ENCODE measurements around the gene IL6R.
"Not testable (repeated sequence)": the region's sequence is repeated elsewhere in the genome, so short reads cannot be mapped to it uniquely, and the experiment has no call there.

IL6R gene

DNA sequence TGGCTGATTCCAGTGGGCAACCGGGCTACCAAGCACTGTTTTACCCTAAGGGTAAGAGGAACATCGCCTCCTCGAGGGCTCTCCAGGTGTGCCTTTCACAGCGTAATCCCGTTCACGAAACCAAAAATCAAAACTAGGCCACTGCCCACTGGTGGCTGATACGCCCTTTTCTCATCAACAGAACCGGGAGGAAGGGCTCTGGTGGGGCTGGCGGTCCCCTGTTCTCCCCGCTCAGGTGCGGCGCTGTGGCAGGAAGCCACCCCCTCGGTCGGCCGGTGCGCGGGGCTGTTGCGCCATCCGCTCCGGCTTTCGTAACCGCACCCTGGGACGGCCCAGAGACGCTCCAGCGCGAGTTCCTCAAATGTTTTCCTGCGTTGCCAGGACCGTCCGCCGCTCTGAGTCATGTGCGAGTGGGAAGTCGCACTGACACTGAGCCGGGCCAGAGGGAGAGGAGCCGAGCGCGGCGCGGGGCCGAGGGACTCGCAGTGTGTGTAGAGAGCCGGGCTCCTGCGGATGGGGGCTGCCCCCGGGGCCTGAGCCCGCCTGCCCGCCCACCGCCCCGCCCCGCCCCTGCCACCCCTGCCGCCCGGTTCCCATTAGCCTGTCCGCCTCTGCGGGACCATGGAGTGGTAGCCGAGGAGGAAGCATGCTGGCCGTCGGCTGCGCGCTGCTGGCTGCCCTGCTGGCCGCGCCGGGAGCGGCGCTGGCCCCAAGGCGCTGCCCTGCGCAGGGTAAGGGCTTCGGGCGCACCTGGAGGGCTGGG lies at the start of gene IL6R:
TSS of gene IL6R (plus strand) at position 360 of the 763 bp plus-strand sequence. CDS start at position 647, 287 bp downstream.
- no peak for DNase-seq

DNA sequence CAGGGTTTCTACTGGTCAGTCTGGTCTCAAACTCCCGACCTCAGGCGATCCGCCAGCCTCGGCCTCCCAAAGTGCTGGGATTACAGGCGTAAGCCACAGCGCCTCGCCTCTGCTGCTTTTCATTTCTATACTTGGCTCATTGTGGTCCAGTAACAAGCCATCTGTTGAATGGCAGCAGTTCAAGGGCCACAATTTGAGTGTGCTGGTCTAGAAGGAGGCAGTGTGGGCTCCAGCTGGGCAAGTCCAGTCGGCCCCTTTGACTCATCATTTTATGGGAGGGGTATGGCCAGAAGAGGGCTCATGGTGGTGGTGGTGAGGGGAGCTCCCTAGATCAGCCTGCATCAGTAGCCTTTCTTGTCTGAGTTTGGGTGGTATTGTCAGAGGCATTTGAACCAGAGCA lies 46.6 kb upstream of the IL6R start:
- DNase-seq = no peak

DNA sequence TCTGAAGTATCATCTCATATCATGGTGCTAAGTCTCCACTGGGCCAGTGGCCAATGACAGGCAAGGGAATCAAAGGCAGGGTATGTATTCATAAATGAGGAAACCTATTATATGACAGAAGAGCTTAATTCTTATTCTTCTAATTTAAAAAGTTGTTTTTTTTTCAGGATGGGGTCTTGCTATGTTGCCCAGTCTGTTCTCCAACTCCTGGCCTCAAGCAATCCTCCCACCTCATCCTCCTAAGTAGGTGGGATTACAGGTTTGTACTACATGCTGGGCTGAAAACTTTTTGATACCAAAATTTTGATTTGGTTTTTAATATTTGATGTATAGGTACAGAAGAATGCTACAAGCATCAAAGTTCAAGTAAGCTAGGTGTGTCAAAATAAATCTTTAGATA lies 44.9 kb upstream of the IL6R start:
- DNase-seq = no peak

DNA sequence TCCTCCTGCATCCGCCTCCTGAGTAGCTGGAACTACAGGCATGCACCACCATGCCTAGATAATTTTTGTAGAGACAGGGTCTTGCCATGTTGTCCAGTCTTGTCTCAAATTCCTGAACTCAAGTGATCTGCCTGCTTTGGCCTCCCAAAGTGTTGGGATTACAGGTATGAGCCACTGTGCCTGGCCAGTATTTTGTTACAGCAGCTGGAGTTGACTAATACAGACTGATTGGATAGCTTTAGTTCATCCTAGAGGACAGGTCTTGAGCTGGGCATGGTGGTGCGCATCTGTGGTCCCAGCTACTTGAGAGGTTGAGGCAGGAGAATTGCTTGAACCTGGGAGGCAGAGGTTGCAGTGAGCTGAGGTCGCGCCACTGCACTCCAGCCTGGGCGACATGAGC lies 44.3 kb upstream of the IL6R start:
- not testable (repeated sequence) for DNase-seq

DNA sequence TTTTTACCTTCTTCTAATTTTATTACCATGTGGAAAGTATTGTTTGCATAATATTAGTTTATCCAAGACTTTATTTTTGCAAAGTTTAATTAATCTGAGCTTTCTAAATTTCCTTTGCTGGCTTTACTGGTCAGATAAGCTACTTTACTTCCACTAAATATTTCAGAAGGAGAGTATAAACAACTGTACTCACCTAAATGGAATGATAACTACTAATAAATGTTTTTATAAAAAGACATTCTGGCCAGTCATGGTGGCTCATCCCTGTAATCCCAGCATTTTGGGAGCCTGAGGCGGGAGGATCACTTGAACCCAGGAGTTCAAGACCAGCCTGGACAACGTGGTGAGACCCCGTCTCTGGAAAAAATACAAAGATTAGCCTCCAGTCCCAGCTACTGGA lies 43.8 kb upstream of the IL6R start:
- no peak for DNase-seq

DNA sequence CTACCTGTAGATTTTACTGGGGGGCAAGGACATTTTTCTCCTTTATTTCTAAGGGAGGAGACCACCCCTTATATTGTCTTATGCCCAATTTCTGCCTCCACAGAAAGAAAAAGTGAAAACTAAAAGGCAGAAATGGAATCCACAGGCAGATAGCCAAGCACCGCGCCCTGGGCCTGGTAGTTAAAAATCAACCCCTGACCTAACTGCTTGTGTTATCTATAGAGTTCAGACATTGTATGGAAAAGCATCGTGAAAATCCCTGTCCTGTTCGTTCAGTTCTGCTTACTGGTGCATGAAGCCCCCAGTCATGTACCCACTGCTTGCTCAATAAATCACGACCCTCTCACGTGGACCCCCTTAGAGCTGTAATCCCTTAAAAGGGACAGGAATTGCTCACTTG lies 33.7 kb upstream of the IL6R start:
- no peak for DNase-seq

DNA sequence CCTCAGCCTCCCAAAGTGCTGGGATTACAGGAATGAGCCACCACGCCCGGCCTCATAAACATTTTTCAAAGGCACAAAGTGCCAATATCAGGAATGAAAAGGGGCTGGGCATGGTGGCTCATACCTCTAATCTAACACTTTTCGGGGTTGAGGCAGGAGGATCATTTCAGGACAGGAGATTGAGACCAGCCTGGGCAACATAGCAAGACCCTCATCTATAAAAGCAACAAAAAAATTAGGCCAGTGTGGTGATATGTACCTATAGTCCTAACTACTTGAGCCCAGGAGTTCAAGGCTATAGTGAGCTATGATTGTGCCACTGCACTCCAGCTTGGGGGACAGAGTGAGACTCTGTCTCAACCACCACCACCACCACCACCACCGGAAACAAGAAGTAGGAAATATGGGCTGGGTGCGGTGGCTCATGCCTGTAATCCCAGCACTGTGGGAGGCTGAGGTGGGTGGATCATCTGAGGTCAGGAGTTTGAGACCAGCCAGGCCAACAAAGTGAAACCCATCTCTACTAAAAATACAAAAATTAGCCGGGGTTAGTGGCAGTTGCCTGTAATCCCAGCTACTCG lies 31.3 kb upstream of the IL6R start:
- not testable (repeated sequence) for DNase-seq

DNA sequence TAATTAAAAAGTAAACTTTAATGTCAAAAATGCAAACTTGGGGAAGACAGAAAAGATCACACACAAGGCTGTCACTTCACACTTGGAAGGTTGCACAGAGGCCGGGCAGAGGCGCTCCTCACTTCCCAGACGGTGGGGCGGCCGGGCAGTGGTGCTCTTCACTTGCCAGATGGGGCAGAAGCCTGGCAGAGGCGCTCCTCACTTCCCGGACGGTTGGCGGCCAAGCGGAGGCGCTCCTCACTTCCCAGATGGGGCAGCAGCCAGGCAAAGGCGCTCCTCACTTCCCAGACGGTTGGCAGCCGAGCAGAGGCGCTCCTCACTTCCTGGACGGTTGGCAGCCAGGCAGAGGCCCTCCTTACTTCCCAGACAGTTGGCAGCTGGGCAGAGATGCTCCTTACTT lies 25.8 kb upstream of the IL6R start:
- no peak for DNase-seq

DNA sequence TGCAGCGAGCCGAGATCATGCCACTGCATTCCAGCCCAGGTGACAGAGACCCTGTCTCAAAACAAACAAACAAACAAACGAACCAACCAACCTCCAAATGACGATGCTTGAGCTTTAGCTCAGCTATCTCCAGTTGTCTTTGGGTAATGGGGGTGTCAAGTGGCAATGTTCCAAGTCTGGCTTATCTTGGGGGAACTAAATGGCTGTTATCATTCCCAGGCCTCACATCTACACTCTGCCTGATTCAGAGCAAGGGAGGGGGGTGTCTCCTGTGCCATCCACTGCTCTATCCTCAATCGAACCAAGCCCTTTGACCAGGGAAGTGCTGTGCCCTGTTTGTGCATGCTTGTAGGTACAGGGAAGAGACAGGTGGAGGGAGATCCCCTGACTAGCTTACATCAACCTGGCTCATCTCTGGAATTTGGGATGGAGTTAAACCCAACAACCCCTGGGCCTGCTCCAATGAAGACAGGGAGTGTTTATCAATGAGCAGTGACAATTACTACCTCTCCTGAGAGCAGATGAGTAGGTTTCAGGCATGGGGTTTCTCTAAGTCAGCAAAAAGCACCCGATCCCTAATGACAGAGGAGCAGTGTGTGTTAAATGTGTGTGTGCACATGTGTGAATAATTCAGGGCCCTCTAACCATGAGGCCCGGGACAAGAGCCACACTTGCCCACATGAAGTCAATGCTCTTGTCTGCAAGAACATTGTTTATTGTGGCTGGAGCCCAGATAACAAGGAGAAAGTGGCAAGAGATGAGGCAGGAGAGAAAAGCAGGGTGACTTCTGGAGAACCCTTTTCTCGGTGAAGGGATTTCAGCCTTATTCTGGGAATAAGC lies 20.3 kb upstream of the IL6R start:
- DNase-seq = no peak

DNA sequence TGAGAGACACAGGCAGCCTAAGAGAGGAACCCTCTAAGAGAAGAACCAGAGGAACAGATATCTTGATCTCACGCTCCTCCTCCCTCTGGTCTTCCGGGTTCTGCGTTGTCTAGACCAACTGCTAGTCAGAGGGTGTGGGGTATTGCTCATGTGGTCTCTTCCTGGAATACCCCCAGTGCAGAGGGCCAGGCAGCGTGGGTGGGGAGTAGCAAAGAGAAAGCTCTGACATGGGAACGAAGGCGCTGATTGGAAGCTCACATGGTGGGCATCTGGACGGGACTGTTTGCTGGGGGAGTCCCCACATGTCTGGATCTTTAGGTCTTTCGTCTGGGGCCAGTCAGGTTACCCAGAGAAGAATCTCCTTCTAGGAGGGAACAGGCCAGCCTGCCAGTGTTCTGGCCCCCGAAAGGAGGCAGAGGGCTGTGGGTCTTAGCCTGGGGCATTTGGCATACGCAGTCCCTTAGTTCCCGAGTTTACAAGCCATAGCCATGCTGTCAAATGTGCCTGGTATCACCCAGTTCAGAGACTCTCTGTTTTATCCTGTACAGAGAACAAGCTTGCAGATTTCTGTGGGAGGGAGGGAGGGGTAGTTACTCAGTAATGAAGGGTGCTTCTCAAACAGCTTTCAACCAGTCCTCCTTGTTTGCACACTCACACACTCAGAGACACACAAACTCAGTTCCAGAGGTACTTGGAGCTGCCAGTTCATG lies 18.3 kb upstream of the IL6R start:
- no peak for DNase-seq

DNA sequence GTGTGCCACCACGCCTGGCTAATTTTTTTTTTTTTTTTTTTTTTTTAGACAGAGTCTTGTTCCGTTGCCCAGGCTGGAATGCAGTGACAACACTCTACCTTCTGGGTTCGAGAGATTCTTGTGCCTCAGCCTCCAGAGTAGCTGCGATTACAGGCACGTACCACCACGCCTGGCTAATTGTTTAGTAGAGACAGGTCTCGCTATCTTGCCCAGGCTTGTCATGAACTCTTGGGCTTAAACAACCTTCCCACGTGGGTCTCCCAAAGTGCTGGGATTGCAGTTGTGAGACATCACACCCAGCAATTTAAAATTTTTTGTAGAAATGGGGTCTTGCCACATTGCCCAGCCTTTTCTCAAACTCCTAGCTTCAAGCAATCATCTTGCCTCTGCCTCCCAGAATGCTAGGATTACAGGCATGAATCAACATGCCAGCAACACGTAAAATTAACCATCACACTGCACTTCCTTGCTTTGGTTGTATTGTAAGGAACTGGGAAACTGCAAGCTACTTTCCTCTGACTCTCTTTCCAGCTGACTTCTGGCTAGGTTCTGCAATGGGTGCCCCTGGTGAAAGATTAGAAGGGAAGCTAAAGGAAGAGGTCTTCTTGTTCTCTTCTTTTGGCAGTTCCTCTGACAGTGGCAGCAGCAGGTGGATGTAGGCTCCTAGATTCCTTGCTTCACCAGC lies 13.9 kb upstream of the IL6R start:
- no peak for DNase-seq

DNA sequence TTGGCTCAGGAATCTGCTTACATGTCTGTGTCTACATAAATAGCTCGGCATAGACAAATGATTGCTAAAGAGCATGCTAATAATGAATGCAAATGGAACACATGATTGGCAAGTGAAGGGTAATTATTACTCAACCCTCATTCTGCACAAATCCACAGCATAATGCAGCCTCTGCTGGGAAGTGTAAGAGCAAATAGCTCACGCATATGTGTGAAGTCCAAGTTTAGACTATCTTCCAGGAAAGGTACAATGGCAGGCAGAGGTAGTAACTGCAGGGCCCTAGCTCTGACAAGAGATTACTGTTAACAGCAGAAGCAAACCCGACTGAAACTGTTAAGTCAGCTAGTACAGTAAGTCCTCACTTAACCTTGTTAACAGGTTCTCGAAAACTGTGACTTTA lies 7.0 kb upstream of the IL6R start:
- no peak for DNase-seq

DNA sequence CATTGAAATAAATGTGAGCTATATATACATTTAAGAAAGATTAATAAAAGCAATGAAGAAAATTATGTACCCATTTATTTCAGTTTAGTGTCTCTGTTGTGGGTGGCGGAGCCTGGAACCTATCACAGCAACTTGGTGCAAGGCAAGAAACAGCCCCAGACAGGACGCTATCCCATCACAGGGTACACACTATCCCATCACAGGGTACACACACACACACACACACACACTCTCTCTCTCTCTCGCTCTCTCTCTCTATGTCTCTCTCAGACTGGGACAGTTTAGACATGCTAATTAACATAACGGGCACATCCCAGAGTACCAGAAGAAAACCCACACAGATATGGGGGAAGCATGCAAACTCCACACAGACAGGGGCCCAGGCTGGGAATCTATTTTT lies 6.5 kb upstream of the IL6R start:
- no peak for DNase-seq

DNA sequence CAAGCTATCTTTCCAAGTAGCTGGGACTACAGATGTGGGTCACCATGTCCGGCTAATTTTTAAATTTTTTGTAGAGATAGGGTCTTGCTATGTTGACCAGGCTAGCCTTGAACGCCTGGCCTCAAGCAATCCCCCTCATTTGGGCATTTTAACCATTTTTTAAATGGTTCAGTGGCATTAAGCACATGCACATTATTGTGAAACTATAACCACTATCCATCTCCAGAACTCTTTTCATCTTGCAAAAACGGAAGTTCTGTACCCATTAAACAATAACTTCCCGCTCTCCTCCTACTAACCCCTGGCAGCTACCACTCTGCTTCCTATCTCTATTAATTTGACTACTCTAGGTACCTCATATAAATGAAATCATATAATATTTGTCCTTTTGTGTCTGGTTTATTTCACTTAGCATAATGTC lies 4.8 kb upstream of the IL6R start:
- no peak for DNase-seq

DNA sequence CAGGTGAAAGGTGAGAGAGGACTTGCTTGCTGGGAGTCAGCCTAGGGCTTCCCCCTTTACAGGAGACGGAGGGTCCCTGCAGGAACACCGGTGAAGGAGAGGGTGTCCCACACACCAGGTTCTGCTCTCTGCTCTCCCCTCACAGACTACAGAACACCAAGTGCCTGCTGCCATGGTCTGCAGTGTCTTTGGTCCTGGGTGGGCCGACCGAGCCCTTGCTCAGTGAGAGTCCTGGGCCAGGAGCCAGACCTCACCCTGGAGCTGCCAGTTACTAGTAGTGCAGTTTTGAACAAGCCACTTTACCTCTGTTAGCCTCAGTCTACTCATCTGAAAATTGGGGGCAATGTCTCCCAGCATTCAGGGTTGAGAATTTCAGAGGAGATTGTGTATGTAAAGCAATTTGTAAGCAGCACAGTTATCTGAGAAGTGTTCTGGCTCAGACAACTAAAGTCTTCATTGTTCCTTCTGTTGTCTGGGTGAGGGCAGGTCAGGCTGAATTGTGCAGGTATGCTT lies 2.7 kb upstream of the IL6R start:
- DNase-seq = no peak

DNA sequence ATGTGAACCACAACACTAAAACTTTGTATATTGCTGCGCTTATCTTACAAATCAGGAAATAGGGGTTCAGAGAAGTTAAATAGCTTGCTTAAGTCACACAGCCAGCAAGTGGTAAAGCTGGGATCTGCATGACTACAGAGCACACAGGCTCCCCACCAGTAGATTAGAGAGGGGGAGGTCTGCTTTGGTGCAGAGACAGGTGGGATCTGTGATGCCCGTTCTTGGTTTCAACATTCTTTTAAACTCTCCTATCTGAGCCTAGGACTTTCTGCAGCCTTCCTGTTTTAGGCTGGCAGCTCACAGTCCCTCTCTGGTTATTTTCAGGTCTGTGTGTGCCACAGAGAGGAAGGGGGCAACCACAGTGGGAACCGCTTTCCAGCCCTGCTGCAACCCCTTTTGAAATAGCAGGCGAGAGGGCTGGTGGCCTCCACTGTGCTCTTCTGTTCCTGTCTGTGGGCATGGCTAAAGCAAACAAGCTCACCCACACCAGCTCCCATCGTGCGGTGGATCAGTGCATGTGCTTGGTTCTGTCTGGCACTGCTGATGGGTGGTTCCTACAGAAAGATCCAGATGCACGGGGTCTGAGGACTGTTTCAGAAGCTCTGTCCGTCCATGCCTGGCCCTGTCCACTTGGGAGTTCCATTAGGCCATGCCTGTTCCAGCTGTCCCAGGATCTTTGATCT lies 1.7 kb upstream of the IL6R start:
- DNase-seq = no peak

DNA sequence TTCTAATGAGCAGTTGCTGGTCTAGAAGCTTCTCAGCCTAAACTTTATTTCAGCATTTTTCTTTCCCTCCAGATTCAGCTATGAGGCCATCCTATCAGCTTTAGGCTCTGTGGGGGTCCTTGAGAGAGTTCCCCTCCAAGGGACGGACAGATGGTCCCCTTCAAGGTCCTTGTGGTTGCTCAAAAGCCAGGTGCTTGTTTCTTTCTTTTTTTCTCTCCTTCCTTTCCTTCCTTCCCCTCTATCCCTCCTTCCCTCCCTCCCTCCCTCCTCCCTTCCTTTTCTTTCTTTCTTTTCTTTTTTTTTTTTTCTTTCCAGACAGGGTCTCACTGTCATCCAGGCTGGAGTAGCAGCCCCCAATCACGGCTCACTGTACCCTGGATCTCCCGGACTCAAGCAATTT lies 1.2 kb upstream of the IL6R start:
- no peak for DNase-seq

DNA sequence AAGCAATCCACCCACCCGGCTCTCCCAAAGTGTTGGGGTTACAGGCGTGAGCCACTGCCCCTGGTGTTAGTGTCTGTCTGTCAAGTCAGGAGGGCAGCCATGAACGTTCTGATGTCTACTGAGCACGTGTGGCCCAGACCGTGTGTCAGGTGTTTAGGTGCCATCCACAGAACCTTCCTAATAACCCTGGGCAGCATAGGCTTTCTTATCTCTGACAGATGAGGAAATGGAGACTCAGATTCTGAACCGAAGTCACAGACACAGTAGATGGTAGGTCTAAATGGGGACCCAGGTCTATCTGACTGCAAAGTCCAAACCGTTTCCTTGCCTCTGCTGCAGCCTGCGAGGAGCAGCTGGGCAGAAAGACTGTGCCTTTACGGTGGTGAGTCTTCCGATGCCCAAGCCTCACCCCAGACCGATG lies 622 bp upstream of the IL6R start:
- no peak for DNase-seq

DNA sequence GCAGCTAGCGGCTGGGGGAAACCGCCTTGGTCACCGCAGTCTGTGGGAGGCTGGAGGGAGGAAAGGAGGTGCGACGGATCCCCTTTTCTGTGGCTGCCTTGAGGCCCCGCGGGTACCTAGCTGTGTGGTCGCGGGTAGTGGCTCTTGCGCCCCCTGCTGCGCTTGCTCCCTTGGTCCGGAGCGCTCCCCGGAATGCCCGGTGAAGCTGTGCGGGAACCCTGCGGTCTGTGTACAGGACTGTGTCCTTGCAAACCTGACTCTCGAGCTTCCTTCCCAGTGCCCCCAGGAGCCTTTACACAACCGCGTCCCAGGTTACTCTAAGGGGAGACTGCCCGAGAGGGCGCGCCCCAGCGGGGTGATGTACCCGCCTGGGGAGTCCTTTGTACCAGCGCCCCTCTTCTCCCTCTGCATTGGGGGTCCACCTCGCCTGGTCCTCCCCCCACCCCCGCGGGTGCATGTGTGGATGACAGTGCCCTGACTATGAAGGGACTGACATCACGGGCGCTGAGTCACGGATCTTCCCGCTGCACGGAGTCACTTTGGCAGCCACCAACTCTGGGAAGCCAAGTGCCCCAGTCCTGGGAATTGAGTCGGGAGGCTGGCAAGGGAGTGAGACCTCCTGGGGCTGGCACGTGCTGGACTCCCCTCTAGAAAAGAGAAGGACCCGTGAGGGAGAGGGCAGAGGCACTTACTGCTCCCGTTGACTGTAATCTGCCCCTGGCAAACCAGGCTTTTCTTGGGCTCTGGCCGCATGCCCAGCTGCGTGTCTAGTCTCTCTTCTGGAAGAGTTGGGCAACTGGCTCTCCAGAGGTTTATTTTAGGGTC lies 816 bp downstream of the IL6R start:
- no peak for DNase-seq

DNA sequence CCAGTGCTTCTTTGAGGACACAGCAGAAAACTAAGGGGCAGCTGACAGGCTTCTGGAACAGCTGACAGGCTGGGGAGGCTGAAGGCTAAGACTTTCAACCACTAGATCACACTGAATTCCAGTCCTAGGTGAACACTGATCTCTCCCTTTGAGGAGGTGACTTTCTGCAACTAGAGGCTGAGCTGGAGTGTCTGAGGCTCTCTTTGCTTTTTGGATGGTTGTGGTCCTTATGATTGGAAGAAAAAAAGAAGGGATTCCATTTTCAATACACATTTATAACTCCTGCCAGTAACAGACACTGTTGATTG lies 1.4 kb downstream of the IL6R start:
- no peak for DNase-seq

DNA sequence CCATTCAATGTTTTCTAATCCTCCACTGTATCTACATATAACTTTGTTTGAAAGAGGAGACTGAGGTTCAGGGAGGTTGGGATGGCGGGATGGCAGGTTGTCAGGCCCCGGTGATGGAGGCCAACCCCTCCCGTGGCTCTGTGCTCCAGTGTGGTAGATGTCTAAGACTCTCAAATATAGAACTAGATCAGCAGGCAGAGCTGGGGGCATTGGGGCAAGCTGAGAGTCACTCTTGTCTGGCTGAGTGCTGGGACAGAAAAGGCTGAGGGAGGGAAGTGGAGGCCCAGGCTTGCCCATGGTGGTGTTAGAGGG lies 1.7 kb downstream of the IL6R start:
- DNase-seq = no peak
